Breast epithelium (tissue), 3 donors: ENCODE measurements around the gene ZNF41.

Experiments
- CTCF ChIP-seq, 3 donors: fragments of 450-650 bp; IDR thresholded peaks; one replicate each; pipeline ENCODE4 v1.5.1; 2016 to 2017; ENCODE audit warnings: antibody characterized with exemption in 3 of 3, mild to moderate bottlenecking in 3 of 3, moderate library complexity in 3 of 3
- POLR2A ChIP-seq: fragments of 450-650 bp; IDR thresholded peaks from one replicate; pipeline ENCODE4 v1.6.1; 2016; ENCODE audit warnings: antibody characterized with exemption, mild to moderate bottlenecking, moderate library complexity
- POLR2AphosphoS5 ChIP-seq, 3 donors: sonication (generic); formaldehyde crosslinking; IDR thresholded peaks; one replicate each; pipeline ENCODE4 v1.6.1; 2017; ENCODE audit warnings: antibody characterized with exemption in 3 of 3

- no peak for TF ChIP-seq CTCF (IDR thresholded peaks at IDR 0.05)
- TF ChIP-seq POLR2A: no peak
- TF ChIP-seq POLR2AphosphoS5 (IDR thresholded peaks at IDR 0.05): no peak
Measured at GRCh38 chrX:47530049-47530448, 47.0 kb upstream of the ZNF41 start.
